ENCODE measurements around the gene GPR139. TPM values are rescaled to one million over a fixed set of nuclear protein-coding genes. Genes with fewer than 3 reads are reported as not detected.

The GPR139 gene
- total RNA-seq, 1 donor from 2014 or later = not detected

GRCh38 chr16:20056436-20056835 is 17.3 kb downstream of the GPR139 start:
- DNase-seq (ENCODE audit: low spot score) = no peak

DNA sequence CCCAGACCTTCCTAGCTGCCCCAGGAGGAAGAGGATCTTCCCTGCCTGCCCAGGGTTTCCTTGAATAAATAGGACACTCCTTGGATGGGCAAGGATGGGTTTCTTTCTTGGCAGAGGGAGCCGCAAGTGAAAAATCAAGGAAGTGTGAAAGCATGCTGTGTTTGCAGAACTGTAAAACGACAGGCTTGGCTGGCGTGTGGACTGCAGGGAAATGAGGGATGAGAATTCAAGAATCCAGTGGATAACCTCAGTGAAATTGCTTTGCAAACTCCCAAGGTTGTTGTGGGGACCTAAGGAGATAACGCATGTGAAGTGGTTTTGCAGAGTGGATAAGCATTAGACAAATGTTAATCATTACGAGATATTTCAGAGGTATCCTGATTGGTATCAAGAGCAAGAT is 20.4 kb downstream of the GPR139 start:
- DNase-seq (ENCODE audit: low spot score) = no peak

GRCh38 chr16:20051611-20052010 is 22.1 kb downstream of the GPR139 start:
- no peak for DNase-seq (ENCODE audit: low spot score)

- no peak for DNase-seq (ENCODE audit: low spot score)
These were observed 22.5 kb downstream of the GPR139 start for GRCh38 chr16:20051147-20051546.

- DNase-seq (ENCODE audit: low spot score) = no peak
These were observed 23.9 kb downstream of the GPR139 start for GRCh38 chr16:20049831-20050230.

GRCh38 chr16:20045886-20046285 is 27.8 kb downstream of the GPR139 start:
- DNase-seq (ENCODE audit: low spot score) = no peak

DNA sequence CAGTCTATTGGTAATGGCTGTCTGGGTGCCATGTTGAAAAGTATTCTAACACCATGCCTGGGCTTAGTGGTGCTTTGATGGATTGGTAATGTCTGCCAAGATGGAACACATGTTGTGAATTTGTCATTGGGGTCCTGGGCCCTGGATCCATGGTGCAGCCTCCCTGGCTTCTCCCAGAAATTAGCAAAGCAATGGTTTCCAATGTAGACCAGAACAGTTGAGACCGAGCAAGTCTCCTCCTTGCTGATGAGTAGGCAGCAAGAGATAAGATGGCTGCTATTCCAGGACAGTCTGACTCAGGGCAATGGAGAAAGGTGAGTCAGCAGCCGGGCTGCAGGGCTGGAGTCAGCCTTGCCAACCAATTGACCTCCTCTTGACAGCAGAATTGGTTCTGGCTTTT is 30.8 kb downstream of the GPR139 start:
- DNase-seq (ENCODE audit: low spot score) = no peak

- no peak for DNase-seq (ENCODE audit: low spot score)
These were observed 31.6 kb downstream of the GPR139 start for GRCh38 chr16:20041924-20042596.

GRCh38 chr16:20040011-20040410 is 33.7 kb downstream of the GPR139 start:
- no peak for DNase-seq (ENCODE audit: low spot score)

GRCh38 chr16:20029611-20030010 is 44.1 kb downstream of the GPR139 start:
- DNase-seq (ENCODE audit: low spot score) = no peak

DNA sequence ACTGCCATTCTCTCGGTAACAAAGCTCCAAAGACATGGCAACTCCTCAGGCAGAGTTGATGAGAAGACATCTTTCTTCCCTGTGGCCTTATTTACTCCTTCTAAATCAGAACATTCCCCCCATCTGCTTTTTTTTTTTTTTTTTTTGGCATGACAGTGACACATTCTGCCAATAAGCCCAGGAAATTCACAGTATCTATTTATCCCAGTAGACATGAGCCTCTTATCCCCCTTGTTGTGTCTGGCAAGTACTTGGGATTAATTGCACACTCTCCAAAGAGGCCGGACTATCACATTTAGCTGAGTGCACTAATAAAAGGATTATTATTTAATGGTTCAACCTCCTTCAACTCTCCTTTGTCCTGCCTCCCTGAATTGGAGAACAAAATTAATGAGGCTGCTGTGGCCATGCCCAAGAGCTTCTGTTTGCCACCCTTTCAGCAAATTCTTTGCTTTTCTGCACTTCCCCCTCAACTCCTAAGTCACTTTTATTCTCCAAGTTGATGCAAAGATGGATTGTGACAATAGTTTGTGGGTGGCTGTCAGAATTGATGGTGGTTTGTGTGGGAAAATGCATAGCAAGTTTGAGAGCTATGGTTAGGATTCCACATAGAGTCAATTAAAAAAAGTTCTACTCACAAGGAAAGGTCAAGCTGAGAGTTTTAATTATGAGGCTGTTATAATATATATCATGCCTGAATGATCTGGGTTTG is 47.2 kb downstream of the GPR139 start:
- DNase-seq (ENCODE audit: low spot score) = no peak

GRCh38 chr16:20023190-20023589 is 50.5 kb downstream of the GPR139 start:
- peak; percentile 15 for DNase-seq (ENCODE audit: low spot score)

DNA sequence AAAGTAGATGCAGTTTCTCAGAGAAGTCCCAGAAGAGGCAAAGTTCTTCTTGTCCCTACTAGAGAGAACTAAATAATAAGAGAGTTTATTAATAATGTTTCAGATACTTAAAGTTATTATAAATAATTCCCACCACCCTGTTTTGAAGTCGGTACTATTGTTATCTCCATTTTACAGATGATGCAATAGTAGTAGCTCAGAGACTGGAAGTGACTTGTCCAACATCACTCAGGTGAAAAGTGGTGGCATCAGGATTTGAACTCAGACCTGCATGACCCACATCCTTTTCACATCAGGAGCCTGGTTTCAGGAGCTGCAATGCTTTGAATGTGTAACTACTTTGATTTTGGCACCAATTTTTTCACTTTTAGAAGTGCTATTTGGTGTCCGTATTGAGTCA is 52.7 kb downstream of the GPR139 start:
- DNase-seq (ENCODE audit: low spot score) = no peak

DNA sequence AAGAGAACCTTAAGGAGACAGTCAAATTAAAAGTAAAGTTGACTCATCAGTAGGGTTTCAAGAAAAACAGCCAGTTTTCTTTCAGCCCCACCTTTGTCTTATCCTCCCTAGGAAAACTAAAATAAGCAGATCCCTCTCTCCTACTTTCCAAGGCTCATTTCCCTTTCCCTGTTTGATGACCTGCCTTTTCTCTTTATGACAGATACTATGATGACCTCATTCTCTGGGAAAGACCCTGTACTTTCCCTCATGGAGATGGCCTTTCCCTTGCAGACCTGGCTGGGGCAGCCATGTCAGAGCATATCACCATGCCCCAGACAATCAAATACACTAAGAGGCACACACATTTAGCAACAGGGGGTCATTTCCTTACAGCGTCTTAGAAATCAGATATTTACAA is 53.6 kb downstream of the GPR139 start:
- no peak for DNase-seq (ENCODE audit: low spot score)

DNA sequence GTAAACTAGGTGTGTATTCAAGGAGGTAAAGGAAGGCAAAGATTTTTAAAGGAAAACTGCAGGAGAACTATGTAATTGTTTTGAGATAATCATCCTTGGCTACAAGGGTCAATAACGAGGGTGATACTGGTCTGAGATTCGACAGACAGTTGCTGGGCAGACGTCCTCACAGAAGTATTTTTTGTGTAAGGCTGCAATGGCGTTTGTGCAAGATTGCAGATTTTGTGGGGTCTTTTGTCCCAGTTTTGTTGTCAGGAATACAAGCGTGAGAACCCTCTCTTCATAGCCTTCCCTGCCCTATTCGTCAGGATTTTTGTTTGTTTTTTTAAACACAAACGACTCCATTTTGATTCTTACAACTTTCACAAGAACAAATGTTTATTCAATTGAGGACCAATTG is 57.5 kb downstream of the GPR139 start:
- DNase-seq (ENCODE audit: low spot score) = no peak

DNA sequence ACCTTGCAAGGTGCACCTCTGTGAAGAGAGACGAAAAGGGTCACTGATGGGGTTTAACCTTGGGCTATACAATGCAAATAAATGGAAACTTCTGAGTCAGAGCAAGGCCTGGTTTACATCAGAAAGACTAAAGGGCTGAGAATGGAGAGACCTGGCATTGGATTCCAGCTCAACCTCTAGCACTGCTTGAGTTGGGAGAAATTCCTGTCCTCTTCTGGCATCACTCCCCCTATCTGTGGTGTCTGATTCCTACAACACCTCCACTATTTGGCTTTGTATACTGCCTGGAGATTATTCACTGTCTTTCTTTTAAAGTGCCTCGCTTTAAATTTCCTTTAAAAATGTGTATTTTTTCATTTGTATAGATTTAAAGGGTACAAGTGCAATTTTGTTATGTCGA is 68.8 kb downstream of the GPR139 start:
- no peak for DNase-seq (ENCODE audit: low spot score)

DNA sequence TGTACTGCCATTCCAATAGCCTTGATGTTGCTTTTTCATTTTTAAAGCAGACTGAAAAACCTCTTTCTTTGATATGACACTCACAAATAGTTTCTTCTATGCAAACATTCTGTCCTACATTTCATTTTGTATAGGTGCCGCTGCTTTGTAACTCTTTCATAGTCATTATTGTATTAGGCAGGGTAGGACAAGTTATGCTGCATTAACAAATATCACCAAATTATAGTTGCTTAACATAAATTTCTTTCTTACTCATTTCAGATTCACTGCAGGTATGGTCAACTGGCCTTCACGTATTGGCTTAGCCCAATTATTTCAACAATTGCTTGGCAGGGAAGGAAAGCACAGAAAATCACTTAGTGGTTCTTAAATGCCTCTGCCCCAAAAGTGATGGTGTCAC is 70.8 kb downstream of the GPR139 start:
- no peak for DNase-seq (ENCODE audit: low spot score)

DNA sequence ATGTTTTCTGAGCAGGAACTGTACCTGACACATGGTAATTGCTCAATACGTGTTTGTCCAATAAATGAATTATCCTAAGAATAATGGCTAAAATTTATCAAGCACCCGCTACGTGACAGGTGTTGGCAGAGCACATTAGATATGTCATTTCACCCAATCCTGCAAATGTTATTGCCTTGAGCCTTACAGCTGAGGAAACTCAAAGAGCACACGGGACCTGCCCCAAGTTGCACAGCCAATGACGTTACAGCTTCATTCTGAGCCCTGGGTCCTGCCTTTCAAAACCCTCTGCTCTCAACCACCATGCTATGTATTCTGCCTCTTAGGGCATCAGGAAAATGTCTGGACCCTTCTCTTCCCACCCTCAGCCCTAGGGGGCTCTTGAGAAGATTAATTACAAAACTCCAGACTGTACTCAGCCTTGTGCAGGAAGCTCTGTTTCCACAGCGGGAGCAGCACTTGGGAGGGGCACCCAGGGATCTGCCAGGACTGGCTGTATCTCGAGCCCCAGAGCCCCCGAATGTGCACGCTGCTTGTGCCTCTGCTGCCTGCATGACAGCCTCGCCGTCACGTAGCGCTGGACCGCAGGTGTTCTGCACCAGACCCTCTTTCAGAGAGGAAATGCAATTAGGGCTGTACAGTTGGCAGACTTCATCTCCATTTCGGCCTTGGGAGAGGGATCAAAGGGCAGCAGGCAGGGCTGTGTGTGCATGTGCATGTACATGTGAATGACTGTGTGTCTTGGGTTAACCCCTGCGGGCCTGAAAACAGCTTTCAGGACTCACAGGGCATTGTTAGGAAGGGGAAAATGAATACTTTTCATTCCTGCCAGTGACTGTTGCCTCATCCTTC is 71.6 kb downstream of the GPR139 start:
- DNase-seq (ENCODE audit: low spot score) = no peak

GRCh38 chr16:19997734-19998133 is 76.0 kb downstream of the GPR139 start:
- no peak for DNase-seq (ENCODE audit: low spot score)

GRCh38 chr16:19997264-19997663 is 76.4 kb downstream of the GPR139 start:
- DNase-seq (ENCODE audit: low spot score) = no peak

GRCh38 chr16:19994466-19995170 is 79.1 kb downstream of the GPR139 start:
- DNase-seq (ENCODE audit: low spot score) = no peak

DNA sequence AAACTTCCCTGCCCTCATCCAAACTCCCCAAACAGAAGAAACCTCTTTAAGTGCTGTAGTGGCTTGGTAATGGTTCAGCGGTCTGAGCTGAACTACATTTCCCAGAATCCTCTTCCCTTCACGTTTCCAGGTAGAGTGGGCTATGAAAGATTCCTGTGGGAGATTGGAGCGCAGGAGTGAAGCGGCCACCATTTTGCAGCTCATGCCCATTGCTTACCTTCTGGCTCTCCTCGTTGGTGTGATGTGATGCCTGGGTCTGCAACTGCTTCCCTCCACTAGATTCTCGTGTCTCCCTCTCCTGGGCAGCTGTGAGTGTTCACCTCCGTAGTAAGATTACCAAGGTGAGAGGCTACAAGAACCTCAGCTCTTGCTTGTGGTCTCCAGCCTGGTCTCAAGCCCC is 82.1 kb downstream of the GPR139 start:
- DNase-seq (ENCODE audit: low spot score) = no peak

All from umbilical cord (tissue), 2 donors.